T1000 (cell line): Measurements from ENCODE around the gene LYVE1.

Experiments
- DNase-seq: peaks from one replicate; lab custom pipeline; 2025; ENCODE audit warnings: mixed read lengths; lab: John Stamatoyannopoulos, UW

LYVE1 gene

DNA sequence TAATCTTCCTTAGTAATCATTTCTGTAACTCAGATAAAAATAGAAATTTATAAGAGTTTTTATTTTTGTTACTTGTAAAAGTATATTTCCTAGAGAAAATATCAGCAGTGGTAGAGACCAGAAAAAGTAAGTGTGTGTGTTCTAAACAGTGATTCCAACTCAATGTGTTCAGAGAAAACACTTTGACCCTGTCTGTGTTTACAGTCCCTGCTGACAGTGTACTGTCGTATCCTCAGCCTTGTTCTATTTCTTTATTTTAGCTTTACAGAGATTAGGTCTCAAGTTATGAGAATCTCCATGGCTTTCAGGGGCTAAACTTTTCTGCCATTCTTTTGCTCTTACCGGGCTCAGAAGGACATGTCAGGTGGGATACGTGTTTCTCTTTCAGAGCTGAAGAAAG lies 10.2 kb downstream of the LYVE1 start:
- DNase-seq, result no peak

DNA sequence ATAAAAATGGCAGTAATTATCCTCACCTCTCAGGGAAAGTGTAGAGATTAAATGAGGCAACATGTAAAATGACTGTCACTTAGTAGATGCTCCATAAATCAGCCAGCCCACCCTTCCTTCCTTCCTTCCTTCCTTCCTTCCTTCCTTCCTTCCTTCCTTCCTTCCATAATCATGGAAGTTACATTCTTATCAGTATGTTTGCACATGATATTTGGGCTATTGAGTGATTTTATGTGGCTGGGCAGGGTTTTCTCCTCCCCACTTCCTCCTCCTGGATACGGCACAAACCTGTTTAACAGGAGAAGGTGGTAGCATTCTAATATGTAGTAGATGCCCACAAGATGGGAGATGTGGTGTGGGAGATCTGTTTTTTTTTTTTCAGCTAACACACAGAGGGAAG lies 11.9 kb downstream of the LYVE1 start:
- no peak for DNase-seq

DNA sequence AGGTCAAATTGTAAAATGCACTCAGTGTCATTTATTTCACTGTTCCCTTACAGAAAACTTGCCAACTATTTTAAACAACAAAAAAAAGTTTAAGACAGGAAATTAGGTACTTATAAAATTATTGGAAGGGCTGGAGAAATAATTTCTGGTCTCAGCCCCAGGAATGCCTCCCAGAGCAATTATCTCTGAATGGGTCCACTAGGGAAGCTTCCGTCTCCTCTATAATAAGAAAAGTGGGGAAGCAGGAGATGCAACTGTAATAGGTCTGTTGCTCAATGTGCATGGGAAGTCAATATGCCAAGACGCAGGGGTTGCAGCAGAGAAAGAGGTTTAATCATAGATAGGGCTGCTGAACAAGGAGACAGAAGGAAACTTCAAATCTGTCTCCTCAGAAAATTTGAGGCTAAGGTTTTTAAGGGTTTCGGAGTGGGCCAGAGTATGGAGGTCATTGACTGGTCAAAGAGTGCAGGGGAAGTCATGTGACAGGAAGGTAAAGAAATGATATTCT lies 16.6 kb downstream of the LYVE1 start:
- DNase-seq, result no peak

DNA sequence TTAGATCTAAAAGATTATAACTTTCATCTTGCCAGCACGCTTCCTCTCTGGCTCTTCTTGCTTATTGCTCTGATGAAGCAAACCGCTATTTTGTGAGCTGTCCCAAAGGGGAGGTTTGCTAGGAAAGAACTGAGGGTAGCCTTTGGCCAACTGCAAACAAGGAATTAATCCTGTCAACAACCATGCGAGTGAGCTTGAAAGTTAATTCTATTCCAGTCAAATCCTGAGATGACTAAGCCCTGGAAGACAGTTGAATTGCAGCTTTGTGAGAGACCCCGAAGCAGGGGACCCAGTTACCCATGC lies 17.2 kb downstream of the LYVE1 start:
- DNase-seq, result no peak

DNA sequence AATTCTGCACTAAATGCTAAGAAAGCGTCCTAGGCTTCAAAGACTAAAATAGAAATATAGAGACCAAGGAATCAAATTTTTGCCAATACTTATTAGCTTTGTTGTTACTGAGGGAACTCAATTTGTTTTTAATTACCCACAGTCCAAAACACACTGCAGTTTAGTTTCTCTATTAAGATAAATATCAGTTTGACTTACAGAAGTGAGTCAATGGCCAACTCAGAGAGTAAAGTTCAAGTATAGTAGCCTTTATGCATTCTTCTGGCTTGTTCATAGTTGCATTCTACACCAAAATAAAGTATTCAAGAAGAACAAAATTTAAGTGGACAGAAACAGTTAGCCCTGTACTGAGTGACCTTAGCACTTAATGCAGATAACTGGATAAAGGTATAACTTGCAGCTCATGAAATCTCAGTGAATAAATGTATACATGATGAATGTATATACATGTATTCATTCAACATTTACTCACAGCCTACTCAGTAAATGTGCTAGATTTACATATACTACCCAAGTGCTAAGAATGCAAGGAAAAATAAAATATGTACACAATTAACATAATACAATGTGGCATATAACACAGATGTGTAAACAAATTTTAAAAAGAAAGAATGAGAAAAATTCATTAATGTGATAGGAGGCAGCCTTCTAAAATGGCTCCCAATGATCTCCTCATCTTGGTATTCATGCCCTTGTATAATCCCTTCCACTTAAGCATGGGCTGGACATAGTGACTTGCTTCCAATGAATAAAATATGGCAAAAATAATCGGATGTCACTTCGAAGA lies 17.8 kb downstream of the LYVE1 start:
- DNase-seq, result no peak

DNA sequence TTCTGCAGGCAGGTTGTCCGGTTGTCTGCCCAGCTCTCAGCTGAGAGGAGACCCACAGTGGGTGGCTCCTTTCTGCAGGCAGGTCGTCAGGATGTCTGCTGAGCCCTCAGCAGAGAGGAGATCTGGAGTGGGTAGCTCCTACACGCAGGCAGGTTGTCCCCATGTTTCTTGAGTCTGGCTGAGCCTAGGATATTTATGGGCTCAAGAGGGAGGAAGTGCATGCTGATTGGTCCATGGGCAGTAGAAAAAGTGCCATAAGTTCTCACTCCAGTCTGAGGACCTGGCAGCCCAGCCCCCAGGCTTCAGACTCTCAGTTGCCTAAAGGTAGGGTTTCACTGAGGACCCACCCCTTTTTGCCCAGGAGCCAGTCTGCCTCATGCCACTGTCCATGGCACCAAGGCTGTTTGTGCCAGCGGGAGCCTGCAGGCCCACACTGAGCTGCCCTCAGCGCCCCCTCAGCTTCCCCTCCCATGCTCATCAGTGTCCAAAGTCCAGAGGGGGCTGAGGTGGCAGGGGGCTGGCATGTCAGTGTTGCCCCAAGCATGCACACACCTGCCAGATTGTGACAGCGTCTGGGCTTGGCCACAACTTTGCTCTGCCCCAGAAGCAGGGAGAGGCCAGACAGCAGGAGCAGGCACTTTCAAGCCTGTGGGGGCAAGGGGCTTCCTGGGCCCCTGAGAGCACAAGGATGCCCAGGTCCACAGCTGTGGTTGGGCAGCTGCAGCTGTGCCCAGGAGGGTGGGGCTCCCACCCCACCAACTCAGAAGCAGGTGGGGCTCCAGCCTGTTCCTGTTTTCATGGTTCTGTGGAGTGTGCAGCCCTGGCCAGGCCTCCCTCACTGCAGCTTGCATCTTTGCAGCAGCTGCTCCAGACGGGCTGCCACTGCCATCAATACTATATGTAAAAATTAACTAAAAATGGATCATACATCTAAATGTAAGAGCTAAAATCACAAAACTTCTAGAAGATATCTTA lies 23.7 kb downstream of the LYVE1 start:
- no peak for DNase-seq

DNA sequence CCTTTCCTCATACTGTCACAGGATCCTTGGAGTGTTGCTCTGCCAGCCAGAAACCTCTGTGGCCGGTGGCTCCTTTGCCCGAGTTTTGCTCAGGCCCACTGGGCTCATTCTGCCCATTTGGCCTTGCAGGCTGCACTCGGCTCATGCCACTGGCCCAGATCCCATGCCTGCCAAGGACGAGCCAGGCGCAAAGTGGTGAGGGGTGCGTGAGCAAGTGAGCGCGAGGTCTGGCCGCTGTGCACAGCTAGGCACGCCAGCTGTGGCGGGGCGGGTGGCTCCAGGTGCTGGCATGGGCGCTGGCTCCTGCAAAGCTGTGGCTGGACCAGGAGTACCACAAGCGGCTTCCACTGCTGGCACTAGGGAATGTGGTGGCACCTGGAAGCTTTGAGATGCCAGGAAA lies 24.7 kb downstream of the LYVE1 start:
- no peak for DNase-seq

DNA sequence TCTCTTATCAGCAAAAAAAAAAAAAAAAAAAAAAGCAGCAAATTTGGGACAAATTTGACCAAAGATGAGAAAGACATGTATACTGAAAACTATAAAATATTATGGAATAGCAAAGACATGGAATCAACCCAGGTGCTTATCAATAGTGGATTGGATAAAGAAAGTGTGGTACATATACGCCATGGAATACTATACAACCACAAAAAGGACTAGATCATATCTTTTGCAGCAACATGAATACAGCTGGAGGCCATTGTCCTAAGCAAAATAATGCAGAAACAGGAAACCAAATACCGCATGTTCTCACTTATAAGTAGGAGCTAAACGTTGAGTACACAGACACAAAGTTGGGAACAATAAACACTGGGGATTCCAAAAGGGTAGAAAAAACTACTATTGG lies 25.7 kb downstream of the LYVE1 start:
- DNase-seq, result no peak

DNA sequence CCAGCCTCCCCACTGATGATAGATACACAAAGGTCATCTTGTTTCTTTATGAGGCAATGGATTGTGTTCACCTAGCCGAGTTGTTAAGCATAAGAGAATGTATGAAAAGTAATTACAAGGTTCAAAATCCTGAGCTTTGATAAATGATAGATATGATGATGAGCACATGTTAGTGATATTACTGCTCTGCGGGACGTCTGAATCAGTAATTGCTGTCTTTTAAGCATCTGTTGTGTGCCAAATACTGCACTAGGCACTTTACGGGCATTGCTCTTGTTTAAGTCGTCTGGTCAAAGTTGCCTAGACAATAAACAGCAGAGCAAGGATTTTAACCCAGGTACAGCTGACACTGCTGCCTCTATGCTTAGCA lies 26.9 kb downstream of the LYVE1 start:
- DNase-seq, result no peak

DNA sequence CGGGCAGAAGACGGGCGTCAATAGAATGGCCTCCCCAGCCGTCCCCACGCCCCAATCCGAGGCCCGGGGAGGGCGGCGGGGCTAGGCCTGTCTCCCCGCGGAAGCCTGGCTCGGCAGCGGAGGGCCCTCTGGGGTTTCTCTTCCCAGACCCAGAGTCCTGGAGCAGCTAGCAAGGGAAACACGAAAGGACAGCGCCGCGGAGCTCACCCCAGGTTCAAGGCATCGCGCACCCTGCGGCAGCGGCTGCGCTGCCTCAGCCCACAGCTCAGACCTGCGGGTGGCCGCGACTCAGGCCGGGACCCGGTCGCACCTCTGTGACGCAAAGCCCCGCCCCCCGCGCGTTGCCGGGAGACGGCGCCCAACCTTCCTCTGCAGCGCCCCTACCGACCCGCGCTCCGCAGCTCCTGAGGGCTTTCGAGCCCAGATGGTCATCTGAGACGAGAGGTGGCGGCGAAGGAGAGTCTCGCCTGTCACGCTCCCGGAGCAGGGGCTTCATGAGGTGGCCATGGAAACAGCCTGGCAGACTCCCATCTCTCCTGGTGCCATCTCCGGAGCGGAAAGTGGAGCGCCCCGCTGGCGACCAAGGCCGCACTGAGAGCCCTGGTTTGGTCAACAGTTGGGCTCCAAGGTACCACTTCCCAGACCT lies 27.4 kb downstream of the LYVE1 start, which contains the start of gene RNF141:
RNF141 (minus strand) TSS at position 273 of the 646 bp plus-strand sequence. CDS start 7,029 bp downstream, outside the sequence.
- peak; percentile 85 for DNase-seq

DNA sequence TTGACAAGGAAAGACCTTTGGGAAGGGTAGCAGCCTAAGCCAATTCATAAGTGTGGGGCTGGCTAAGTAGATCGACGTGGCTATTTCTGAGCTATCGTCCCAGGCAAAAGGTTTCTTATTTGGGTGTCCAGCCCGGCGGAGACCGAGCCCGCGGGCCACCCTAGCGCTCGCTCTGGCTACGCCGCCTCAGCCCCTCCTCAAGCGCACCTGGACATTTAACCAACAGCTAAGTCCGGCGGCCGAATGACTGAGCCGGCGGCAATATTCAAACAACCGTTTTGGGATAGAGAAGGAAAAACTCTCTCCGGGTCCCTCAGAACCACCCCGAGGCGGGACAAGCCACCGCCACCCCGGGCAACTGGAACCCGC lies 27.9 kb downstream of the LYVE1 start:
- no peak for DNase-seq

DNA sequence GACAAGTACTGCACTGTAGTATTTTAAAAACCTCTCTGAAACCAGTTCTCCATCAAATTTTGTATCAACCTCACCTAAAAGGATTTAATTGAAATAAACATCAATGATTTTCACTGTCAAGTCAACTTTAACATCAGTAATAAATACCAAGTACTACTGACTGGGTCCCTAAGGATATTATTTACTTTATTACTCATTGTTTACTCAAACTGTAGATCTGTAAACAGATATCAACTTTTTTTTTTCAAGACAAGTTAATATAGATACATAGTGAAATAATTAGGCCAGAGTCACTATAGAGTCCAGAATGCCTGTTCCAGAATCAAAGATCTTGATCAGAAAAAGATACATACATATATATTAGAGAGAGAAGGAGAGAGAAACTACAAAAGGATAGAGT lies 29.1 kb downstream of the LYVE1 start:
- no peak for DNase-seq

DNA sequence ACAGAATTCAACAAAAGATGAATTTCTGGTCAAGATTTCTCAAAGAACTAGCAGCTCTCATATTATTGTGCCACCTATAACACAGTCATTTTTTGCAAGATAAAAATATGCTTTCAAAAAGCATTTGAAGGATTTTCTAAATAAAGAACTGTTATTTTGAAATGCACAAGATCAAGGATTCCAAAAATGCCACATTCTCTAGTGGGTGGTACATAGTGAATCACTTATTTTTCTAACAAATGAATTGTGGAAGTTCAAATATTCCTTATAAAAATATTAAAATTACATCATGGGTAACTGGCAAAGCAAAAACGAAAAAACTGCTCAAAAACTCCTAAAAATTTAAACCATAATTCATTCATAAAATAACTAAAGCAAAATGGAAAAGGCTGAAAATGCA lies 29.5 kb downstream of the LYVE1 start:
- DNase-seq, result no peak

DNA sequence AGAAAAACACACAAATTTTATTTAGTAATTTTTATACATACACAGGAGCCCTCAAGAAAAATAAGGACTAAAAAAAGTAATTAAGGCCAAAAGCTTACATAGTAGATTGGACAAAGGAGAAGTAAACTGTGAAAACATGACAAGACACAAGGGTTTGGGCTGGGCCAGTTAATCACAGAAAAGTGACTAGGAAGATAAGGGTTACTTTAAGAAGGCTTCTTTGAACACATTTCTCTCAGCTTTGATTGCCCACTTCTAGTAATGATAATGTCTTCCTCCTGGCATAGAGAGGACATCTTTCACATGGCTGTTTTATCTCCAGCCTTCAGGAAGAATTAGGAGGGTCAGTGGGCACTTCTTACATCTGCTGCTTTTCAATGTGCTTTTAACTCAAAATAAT lies 30.9 kb downstream of the LYVE1 start:
- DNase-seq, result no peak

DNA sequence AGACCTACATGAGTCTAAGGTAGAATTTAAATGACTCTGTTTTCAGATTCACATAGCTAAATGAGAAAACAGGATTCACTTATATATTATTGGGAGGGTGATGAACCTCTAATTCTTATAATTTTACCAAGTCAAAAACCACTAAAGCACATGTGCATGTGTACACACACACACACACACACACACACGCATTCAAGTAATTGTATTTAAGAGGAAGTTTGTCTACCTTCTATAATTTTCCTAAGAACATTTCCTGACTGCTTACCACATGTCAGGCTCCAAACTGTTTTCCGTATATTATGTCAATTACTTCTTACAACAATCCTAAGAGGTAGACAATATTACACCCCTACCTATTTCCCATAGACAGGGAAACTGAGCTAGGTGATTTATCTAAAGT lies 34.1 kb downstream of the LYVE1 start:
- DNase-seq, result no peak

DNA sequence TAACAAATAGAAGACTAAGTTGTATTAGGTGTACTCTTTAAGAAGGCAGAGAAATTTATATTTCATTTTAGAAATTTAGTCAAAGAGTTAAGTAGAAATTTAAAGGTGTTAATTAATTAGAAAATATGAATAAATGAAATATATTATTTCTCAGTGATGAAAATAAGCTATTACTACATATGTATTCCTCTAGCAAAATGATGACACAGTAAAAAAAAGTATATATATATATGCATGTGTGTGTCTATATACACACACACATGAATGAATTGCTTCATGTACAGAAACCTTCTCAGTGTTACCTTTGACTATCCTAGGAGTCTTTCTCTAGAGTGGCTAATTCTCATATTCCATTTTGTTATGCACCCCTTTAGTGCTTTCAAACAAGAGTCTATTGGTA lies 35.1 kb downstream of the LYVE1 start:
- no peak for DNase-seq

DNA sequence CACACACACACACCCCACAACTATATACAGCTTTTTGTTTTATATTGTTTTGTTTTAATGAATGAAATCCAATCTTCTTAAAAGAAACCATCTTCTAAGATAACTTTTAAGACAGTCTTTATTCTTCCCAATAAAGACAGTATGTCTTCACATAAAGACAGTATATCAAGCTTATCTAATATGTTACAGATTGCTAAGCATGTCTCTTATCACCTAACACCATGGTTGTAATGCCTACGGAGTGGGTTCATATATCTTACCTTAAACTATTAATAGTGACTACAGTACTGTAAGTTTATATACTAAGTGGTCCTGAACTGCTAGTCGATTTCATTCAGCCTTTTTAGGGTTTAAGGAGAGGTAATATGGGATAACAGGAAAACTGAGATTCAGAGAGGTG lies 35.9 kb downstream of the LYVE1 start:
- no peak for DNase-seq

DNA sequence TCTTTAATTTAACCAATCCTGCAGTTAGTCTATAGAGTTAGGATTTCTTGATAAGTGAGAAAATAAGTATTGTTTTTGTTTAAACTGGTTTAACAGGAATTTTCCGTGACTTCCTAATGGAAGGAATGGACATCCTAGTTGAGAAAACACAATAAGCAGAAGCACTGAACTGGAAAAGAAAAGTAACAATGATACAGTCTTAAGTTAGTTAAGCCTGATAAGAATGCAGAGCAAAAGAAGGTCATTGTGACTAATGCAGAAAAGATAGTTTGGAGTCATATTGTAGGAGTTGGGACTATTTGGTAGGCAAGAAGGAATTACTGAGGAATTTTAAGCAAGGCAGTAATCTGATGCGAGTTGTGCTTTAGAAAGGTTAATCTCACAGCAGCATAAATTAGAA lies 39.2 kb downstream of the LYVE1 start:
- no peak for DNase-seq

DNA sequence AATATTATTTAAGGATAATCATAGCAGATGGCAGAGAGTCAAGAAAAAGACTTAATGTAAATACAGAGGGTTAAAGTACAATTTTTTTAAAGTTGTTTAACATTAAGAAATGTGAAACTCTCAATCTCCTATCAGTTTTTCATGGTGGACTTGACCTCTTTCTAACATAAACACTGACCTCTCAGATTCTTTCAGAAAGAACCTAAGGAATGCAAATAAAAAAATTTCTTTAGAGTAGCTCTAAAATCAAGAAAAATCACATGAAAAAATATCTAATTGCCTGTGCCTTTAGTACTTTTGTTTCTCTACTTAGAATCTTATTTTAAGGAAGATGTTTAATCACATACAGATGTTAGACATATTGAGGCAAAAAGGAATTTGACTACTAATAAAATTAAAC lies 40.3 kb downstream of the LYVE1 start:
- DNase-seq, result no peak

DNA sequence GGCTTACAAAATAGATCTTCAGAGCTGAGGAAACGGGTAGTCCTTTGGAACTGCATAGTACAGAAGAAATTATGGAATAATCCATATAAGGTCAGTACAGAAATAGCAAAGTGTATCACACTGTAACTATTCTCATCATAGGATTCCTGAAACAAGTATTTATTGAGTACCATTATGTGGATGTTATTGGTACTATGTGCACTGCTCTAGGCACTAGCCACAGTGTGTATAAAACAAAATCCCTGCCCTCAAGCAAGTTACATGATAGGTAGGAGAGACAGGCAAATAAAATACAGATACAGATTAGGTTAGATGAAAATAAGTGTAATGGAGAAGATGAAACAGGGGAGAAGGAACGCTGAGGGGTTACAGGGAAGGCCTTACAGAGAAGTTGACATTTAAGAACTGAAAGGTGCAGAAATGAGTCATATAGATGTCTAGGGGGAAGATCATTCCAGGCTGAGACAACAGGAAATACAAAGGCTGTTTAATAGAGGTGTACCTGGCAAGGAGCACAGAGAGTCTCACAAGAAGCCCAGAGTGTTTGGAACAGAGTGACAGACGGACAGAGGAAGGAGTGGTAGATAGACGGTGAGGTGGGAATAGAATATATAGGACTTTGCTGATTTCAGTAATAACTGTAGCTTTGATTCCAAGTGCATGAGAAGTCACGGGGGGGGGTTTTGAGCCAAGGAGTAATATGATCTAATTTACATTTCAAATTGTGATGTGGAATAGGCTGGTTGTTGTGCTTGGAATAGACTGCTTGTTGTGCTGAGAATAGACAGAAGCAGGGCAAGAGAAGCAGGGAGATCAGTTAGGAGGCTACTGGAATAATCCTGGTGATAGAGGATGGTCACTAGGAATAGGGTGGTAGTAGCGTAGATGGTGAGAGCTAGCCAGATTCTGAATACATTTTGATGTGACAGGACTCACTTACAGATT lies 41.2 kb downstream of the LYVE1 start:
- DNase-seq, result no peak

DNA sequence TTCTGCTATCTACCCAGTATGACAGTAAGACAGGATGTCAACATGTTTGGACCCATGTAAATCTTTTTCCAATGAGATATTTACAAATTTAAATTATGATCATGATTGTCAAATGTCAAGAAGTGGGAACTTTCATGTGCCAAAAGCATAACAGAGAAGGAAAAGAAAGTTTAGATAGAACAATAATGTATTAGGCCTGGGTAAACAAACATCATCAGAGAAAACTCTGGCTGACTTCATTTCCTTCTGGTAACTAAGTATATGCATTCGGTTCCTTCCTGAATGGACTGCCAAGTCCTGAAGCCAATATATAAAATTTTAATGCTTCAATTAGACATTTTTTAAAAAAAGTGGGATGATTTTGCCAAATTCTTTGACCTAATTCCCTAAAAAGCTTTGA lies 44.0 kb downstream of the LYVE1 start:
- no peak for DNase-seq

DNA sequence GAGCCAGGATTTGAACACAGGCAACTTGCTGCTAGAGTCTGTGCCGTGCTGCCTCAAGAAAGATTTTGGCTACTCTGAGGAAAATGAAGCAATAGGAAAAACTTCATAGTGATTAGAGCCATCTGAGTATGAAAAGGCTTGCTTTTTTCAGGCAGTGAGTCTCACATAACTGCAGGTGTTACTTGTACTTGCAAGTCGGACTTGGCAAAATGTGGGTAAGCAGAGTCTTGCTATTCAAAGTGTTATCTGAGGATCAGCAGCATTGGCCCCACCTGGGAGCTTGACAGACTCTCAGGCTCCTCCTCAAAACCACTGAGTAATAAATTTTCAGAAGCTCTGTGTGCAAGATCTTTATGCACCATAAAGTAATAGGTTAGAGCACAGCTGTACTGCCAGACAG lies 45.5 kb downstream of the LYVE1 start:
- no peak for DNase-seq
